Measurements from ENCODE around the gene ABLIM1. TPM values are rescaled to one million over a fixed set of nuclear protein-coding genes. Genes with fewer than 3 reads are reported as not detected.

ABLIM1 gene
- total and polyA plus RNA-seq, 2 of the 4 experiments (the other 2 are of a cell fraction): 7.7 to 9.9 TPM

- Histone ChIP-seq H3K9ac (ENCODE audit: low read depth, low read length) (no peak overlapping the region), H3K4me2 (ENCODE audit: low read depth, low read length) (no peak overlapping the region), H2BK120ac (ENCODE audit: low read depth, low read length) (no peak overlapping the region), H3K4me1 (ENCODE audit: control insufficient read depth, insufficient read depth, low read length) (no peaks in the 10 kb centered on the region), H3K36me3 (ENCODE audit: control insufficient read depth, insufficient read depth, low read length) (no peaks in the 10 kb centered on the region), H3K4me3 (ENCODE audit: insufficient read depth, low read depth, low read length) (no peak overlapping the region), H4K91ac (ENCODE audit: insufficient read depth, low read depth, low read length) (no peak overlapping the region), H2BK20ac (ENCODE audit: low read depth, low read length) (no peak overlapping the region), H2AFZ (replicated peaks; ENCODE audit: low read length, poor library complexity) (no peak overlapping the region), H3K9me3 (ENCODE audit: control insufficient read depth, insufficient read depth, low read length) (peaks cover 8% of the 10 kb centered on the region), H3K9me1 (ENCODE audit: insufficient read depth, low read length) (no peaks in the 10 kb centered on the region), H4K5ac (ENCODE audit: low read depth, low read length) (no peak overlapping the region), H3K14ac (replicated peaks; ENCODE audit: low read depth, low read length) (no peak overlapping the region), H3K27ac (ENCODE audit: insufficient read depth, low read length) (no peak overlapping the region), H3K18ac (ENCODE audit: low read depth, low read length) (no peak overlapping the region), H2AK9ac (replicated peaks; ENCODE audit: low read depth, low read length, poor library complexity) (no peak overlapping the region), H2AK5ac (ENCODE audit: low read depth, low read length) (no peak overlapping the region), H3K23ac (ENCODE audit: low read depth, low read length) (no peak overlapping the region), H2BK15ac (ENCODE audit: low read depth, low read length) (no peak overlapping the region), H4K20me1 (ENCODE audit: insufficient read depth, low read length) (no peaks in the 10 kb centered on the region), H3K56ac (ENCODE audit: extremely low read depth, insufficient read depth, low read length) (no peak overlapping the region), H4K8ac (ENCODE audit: low read depth in 2 of 2, low read length in 2 of 2) (no peak overlapping the region), H3K4ac (ENCODE audit: low read depth, low read length) (no peak overlapping the region), H3K79me1 (ENCODE audit: low read depth in 1 of 2, low read length in 2 of 2) (no peaks in the 10 kb centered on the region), H3K27me3 (ENCODE audit: control insufficient read depth, insufficient read depth, low read length) (no peaks in the 10 kb centered on the region; the same call in 1 of the 2 replicates), H2BK5ac (ENCODE audit: low read depth, low read length, poor library complexity, severe bottlenecking) (no peak overlapping the region)
- ChIA-PET CTCF (no interaction called here), POLR2A (ENCODE audit: unreplicated experiment) (no interaction called here)
- dilution Hi-C loops (cut with HindIII; ENCODE audit: low sequenced_read_pairs, unreplicated experiment): no loop called here
- no CpG with 5 or more reads among the region's 5 CpGs for WGBS, 2 experiments (ENCODE audit: extremely low coverage in 2 of 2, insufficient read length in 1 of 2)
- in situ Hi-C loops (cut with MboI; ENCODE audit: low sequenced_read_pairs): no loop called here
- intact Hi-C loops (cut with micrococcal nuclease): no loop called here
- no peak for DNase-seq
- ATAC-seq (ENCODE audit: low read depth): no peak
- BruUV-seq (replicated peaks): no TSS peak
- TF ChIP-seq, protein P1, sequence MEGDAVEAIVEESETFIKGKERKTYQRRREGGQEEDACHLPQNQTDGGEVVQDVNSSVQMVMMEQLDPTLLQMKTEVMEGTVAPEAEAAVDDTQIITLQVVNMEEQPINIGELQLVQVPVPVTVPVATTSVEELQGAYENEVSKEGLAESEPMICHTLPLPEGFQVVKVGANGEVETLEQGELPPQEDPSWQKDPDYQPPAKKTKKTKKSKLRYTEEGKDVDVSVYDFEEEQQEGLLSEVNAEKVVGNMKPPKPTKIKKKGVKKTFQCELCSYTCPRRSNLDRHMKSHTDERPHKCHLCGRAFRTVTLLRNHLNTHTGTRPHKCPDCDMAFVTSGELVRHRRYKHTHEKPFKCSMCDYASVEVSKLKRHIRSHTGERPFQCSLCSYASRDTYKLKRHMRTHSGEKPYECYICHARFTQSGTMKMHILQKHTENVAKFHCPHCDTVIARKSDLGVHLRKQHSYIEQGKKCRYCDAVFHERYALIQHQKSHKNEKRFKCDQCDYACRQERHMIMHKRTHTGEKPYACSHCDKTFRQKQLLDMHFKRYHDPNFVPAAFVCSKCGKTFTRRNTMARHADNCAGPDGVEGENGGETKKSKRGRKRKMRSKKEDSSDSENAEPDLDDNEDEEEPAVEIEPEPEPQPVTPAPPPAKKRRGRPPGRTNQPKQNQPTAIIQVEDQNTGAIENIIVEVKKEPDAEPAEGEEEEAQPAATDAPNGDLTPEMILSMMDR (conservative IDR thresholded peaks at IDR 0.05; ENCODE audit: low read depth, low read length): no peak
- TF ChIP-seq POLR2A (IDR thresholded peaks at IDR 0.05; ENCODE audit: low read depth, low read length): no peak
- TF ChIP-seq, protein P2, sequence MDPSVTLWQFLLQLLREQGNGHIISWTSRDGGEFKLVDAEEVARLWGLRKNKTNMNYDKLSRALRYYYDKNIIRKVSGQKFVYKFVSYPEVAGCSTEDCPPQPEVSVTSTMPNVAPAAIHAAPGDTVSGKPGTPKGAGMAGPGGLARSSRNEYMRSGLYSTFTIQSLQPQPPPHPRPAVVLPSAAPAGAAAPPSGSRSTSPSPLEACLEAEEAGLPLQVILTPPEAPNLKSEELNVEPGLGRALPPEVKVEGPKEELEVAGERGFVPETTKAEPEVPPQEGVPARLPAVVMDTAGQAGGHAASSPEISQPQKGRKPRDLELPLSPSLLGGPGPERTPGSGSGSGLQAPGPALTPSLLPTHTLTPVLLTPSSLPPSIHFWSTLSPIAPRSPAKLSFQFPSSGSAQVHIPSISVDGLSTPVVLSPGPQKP (IDR thresholded peaks at IDR 0.05; ENCODE audit: borderline replicate concordance, low read depth, low read length): no peak
- no peak for TF ChIP-seq RCOR1 (IDR thresholded peaks at IDR 0.05; ENCODE audit: insufficient replicate concordance, low read length)
- no peak for TF ChIP-seq CEBPB (IDR thresholded peaks at IDR 0.05; ENCODE audit: low read depth, low read length)
- TF ChIP-seq RAD21 (IDR thresholded peaks at IDR 0.05; ENCODE audit: low read length): no peak
- TF ChIP-seq MAFK (IDR thresholded peaks at IDR 0.05; ENCODE audit: low read depth, low read length): no peak
- TF ChIP-seq CHD1 (IDR thresholded peaks at IDR 0.05; ENCODE audit: low read depth, low read length): no peak
- TF ChIP-seq SMC3 (IDR thresholded peaks at IDR 0.05; ENCODE audit: low read depth, low read length): no peak
- no peak for TF ChIP-seq NFE2L2 (IDR thresholded peaks at IDR 0.05; ENCODE audit: low read depth, low read length)
- TF ChIP-seq USF2 (IDR thresholded peaks at IDR 0.05; ENCODE audit: low read depth, low read length): no peak
- TF ChIP-seq MXI1 (IDR thresholded peaks at IDR 0.05; ENCODE audit: borderline replicate concordance, low read depth, low read length): no peak
- no peak for TF ChIP-seq FOS (IDR thresholded peaks at IDR 0.05; ENCODE audit: low read depth, low read length)
- TF ChIP-seq BHLHE40 (IDR thresholded peaks at IDR 0.05; ENCODE audit: low read depth, low read length): no peak
- TF ChIP-seq RFX5 (IDR thresholded peaks at IDR 0.05; ENCODE audit: low read depth, low read length): no peak
- no peak for TF ChIP-seq MAZ (IDR thresholded peaks at IDR 0.05; ENCODE audit: borderline replicate concordance, low read depth, low read length)
Observed at GRCh38 chr10:114560144-114560543, 97.9 kb downstream of the ABLIM1 start.

Data from IMR-90 (cell line).